GM11168 (cell line): Measurements from ENCODE around the gene CYP51A1.
"Not testable (repeated sequence)": the region's sequence is repeated elsewhere in the genome, so short reads cannot be mapped to it uniquely, and the experiment has no call there.

Source experiments
- in situ Hi-C: fragments of 300-500 bp; cut with MboI; formaldehyde crosslinking; loops from one replicate; pipeline ENCODE4 v1.12.0; 2022; ENCODE audit warnings: low sequenced_read_pairs; ENCODE audit not compliant: unreplicated experiment

The CYP51A1 gene

DNA sequence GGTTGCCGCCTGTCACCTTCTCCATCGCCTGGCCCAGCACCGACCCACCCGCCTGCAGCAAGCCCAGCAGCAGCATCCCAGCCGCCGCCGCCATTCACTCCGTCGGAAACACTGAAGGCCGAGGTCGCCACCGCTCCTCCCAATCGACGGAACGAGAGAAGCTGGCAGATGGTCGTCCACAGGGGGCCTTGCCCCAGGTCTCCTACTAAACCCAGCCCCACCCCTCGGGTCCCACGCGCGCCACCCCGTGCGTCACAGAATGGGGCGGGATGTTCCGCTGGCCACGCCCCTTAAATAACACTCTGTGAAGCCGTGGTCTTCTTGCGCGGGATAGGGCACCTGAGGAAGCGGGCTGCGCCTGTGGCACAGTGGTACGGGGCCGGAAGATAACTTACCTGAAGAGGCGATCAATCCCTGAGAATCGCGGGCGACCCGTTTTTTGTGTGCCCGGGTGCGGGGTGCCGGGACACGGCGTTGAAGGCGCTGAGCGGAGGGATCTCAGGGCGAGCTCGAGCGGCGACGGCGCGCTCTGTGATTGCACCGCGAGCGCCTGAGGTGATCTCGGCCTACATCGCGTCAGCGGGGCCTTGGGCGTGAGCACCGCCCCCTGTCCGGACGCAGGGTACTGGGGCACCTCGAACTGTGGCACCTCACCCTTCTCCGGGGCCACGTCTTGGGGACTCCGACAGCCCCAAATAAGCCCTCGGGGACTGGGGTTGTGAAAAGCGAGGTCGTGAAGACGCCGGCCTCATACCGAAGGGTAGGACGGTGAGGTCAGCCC lies at the start of gene CYP51A1:
CYP51A1 (minus strand) TSS at position 207 of the 781 bp plus-strand sequence; CDS start at position 94, 113 bp downstream.
- in situ Hi-C loops: no loop called here

DNA sequence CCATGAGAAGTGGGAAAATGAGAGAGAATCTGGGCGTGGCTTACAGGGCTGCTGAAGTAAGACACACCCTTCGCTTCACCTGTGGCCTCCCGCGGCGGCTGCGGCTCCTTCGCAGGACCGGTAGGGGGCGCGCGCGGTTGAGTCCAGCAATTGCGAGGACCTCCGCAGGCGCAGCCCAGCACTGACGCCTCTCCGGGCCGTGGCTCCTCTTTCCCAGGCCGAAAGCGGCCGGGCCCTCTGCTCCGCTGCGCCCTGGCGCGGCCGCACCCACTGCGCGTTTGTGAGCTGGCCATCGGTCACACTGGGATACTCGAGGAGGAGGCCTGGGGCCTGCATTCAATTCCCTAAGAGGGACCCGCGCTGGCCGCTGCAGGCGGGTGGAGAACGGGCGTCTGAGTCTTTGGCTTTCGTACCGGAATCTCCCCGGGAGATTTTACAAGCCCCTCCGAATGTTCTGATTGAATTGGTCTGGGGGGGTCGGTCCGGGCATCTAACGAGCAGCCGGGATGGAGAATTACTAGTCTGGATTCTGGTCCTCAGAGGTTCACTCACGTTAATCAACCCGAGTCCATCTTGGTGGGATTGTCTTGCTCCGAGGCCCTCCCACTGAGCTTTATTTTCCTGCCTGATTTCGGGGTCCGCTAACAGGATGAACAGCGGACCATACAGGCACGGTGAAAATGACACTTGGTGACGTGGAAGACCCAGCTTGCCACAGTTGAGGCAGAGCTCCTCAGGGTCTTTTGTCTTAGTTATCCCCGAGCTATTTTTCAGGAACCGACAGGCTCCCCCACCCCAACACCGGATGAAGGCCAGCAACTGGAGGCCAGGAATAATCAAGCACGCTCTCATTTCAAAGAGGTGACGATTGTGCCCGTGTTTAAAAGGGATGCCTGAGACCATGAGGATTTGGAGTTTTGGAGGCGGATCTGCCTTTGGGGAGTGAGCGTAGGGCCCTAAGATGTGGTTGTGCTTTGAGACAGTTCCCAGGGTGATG lies 44.9 kb upstream of the CYP51A1 start, which contains the start of gene LRRD1:
LRRD1 (minus strand) TSS at position 215 of the 997 bp plus-strand sequence. CDS start 13,940 bp downstream, outside the sequence.
- in situ Hi-C loops: no loop called here

DNA sequence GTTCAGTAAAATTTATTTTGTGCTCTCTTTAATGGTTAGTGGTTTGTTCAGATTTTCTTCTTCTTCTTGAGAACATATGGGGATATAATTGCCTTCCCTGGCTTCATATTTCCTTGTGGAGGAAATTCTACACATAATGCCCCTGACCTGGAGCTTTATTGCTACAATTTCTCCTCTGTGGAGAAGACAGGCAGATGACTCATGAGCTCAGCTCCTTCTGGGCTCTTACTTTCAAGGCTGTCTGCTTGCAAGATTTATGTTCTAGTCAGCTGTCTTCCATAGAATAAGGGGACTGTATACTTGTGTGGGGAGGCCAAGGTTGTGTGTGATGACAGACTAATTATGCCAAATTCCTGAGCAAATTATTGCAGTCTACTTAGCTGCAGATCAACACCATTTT lies 43.1 kb upstream of the CYP51A1 start:
- in situ Hi-C loops: no loop called here

DNA sequence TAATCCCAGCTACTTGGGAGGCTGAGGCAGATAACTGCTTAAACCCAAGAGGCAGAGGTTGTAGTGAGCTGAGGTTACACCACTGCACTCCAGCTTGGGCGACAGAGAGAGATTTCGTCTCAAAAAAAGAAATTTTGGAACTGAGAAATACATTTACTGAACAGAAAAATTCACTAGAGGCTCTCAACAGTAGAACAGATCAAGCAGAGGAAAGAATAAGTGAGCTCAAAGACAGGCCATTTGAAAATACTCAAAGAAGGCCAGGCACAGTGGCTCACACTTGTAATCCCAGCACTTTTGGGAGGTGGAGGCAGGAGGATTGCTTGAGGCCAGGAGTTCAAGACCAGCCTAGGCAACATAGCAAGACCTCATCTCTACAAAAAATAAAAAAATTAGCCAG lies 35.3 kb upstream of the CYP51A1 start:
- in situ Hi-C loops: not testable (repeated sequence)

DNA sequence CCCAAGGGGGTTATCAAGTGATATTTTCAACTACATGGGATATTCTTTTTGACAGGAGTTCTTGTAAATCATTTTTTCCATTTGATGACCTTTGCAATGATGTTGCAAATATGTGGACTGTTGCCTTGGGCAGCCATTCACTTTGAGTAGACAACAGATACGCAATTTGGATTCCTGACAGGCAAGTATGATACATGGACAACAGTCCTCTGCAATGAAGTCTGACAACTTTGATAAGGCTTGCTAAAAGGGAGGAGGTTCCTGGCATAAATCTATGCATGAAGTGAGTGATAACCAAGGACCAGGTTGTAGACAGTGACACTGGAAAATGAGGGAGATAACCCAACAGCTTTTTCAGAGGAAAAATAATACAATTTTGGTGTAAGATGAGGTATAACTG lies 27.0 kb upstream of the CYP51A1 start:
- in situ Hi-C loops: no loop called here

DNA sequence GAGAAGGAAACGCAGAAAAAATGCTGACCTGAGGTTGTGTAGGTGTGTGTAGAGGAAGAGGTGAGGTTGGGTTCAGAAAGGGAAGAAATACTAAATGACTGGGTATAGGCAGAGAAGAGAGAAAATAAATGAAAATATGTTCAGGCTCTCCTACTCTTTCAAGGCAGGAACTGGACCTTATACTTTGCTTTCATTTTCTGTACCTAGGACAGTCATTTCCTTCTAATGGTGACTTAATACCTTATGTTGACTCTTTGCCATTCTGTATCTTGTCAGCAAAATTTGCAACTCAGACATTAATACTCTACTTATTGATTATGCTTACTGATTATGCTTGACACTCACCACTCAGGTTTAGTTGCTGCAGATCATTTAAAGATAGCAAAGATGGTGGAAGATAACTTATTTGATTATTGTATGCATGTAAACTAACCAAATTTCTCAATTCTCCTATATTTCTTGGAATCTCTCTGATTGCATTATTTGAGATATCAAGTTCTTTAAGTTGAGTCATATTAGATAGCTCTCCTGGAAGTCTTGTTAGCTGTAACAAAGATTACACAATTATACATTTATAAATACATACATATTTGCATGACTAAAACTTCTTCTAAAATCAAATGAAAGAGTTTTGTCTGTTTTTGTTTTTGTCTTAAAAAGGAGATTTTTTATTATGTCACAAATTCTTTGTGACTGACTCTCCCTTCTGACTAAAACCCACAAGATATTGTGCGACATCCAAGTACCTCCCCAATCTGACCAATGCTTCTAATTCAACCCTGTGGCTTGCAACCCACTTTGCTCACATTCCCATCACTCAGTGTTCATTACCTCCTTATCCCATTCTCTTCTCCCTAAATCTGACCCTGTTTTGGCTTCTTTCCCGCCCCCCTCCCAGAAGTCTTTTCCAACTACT lies 24.6 kb upstream of the CYP51A1 start:
- in situ Hi-C loops: no loop called here

DNA sequence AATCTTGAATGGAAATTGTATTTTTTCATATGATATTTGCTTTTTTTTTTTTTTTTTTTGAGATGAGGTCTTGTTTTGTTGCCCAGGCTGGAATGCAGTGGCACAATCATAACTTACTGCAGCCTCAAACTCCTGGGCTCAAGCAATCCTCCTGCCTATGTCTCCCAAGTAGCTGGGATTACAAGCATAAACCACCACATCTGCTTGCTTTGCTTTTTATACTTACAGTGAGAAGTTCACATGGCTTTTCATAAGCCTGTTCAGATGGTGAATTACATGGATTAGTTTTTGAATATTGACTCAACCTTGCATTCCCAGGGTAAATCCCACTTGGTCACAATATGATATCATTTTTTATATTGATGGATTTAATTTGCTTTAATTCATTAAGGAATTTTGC lies 22.7 kb upstream of the CYP51A1 start:
- in situ Hi-C loops: no loop called here

DNA sequence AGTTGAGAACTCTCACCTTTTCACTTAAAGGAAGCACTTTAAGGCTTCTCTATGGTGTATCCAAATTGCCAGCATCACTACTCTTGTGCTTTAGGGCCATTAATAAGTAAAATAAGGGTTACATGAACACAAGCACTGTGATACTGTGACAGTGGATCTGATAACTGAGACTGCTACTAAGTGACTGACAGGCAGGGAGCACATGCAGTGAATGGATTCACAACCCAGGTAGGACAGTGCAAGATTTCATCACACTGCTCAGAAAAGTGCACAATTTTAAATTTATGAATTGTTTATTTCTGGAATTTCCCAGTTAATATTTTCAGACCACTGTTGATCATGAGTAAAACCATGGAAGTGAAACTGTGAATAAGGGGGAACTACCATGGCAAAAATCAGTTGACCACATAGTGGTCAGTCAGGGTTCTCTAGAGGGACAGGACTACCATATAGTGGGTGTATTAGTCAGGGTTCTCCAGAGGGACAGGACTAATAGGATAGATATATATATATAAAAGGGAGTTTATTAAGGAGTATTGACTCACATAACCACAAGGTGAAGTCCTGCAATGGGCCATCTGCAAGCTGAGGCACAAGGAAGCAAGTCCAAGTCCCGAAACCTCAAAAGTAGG lies 20.9 kb upstream of the CYP51A1 start:
- in situ Hi-C loops: no loop called here

DNA sequence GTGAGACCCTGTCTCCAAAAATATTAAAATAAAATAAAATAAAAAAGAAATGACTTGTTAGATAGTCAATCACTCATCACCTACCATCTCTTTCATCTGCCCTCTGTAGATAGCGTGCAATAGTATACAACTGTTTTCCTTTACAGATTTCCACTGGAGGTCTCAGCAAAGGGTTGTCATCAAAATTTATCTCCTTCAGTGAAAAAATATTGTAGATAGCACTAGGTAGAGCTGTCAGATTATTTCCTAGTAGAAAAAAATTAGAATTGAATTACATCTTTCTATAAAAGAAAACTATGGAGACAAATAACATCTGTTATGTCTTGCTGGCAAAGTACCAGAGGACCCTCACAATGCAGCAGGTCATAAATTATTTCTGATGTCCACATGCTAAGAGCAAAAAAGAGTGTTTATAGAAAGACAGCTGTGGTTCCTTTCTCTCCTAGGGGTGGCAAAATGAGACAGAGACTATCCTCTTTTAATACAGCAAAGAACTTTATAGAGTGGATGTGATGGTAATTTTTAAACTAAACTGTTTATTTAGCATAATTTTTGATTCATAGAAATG lies 16.3 kb upstream of the CYP51A1 start:
- in situ Hi-C loops: no loop called here

DNA sequence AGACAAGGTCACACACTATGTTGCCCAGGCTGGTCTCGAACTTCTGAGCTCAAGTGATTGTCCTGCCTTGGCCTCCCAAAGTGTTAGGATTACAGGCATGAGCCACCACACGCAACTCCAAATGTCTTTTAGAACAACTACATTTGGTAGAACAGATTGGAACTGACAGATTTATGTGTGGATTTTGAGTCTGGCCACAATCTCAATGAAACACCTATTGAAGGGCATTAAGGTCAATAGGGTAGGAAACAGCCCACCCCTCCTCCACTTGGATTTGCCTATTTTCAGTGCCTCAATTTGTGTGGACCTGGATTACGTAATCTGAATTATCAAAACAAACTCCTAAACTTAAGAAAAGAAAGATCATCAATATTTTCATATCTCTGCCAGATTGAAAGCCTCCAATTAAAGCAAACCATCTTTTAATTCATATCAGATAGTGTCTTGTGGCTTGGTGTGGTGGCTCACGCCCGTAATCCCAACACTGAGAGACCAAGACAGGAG lies 15.5 kb upstream of the CYP51A1 start:
- in situ Hi-C loops: no loop called here

DNA sequence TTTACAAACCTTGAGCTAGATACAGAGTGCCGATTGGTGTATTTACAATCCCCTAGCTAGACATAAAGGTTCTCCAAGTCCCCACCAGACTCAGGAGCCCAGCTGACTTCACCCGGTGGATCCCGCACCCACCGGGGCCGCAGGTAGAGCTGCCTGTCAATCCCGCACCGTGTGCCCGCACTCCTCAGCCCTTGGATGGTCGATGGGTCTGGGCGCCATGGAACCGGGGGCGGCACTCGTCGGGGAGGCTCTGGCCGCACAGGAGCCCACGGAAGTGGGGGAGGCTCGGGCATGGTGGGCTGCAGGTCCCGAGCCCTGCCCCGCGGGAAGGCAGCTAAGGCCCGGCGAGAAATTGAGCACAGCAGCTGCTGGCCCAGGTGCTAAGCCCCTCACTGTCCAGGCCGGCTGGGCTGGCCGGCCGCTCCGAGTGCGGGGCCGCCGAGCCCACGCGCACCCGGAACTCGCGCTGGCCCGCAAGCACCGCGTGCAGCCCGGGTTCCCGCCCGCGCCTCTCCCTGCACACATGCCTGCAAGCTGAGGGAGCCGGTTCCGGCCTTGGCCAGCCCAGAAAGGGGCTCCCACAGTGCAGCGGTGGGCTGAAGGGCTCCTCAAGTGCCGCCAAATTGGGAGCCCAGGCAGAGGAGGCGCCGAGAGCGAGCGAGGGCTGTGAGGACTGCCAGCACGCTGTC lies 9.1 kb upstream of the CYP51A1 start:
- in situ Hi-C loops: not testable (repeated sequence)

DNA sequence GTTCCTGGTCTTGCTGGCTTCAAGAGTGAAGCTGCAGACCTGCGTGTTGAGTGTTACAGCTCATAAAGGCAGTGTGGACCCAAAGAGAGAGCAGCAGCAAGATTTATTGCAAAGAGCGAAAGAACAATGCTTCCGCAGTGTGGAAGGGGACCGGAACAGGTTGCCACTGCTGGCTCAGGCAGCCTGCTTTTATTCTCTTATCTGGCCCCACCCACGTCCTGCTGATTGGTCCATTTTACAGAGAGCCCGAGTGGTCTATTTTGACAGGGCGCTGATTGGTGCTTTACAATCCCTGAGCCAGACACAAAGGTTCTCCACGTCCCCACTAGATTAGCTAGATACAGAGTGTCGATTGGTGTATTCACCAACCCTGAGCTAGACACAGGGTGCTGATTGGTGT lies 8.5 kb upstream of the CYP51A1 start:
- in situ Hi-C loops: not testable (repeated sequence)

DNA sequence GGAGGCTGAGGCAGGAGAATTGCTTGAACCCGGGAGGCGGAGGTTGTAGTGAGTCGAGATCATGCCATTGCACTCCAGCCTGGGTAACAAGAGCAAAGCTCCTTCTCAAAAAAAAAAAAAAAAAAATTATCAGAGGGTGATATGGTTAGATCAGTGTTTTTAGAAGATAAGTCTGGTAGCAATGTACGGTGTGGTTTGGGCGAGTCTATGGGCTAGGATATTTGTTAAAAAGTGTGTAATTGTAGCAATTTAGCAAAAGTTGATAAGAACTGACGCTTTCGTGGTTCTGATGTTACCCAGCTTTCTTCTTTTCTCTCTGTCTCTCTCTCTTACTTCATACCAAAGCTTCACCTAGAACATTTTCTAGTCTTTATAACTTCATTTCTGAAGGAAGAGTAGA lies 6.9 kb upstream of the CYP51A1 start:
- in situ Hi-C loops: no loop called here

DNA sequence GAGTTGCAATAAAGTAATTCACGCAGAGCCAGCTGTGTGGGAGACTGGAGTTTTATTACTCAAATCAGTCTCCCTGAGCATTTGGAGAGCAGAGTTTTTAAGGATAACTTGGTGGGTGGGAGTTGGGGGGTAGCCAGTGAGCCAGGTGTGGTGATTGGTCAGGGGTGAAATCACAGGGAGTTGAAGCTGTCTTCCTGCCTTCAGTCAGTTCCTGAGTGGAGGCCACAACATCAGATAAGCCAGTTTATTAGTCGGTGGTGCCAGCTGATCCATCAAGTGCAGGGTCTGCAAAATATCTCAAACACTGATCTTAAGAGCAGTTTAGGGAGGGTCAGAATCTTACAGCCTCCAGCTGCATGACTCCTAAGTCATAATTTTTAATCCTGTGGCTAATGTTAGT lies 3.3 kb upstream of the CYP51A1 start:
- in situ Hi-C loops: no loop called here

DNA sequence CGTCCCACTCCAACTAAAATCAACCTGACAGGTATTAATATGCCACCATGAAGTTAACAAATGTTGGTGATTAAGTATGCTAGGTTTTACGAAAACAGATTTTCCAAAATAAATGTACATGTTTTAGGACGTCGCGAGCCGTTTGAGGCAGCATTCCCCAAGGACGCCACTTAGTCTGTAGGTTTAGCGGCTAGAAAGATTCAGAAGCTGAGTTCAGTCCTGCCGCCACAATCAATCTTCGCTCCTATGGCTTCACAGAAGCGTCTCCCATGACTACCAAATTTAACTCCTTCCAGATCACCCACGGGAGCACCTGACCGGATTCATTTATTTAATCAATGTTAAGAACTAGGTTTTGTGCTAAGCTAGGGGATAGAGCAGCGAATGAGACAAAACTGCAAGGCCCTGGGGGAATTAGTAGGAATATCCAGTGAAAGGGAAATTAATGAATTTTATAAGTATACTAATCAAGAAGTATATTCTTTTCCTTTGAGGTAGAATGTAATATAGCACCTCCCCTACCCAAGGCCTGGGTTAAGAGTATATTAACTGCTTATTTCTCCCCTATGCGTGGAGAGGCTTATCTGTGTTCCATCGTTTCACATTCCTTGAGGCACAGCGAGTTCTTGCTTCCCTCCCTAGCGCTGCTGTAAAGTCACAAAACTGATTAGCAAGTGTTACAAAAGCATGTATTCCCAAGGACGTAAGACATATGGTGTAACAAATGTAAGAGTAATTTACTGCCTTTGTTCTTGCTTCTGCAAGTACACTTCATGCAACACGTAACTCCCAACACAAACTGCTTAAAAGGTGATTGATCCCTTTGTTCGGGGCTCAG lies 994 bp upstream of the CYP51A1 start:
- in situ Hi-C loops: no loop called here

DNA sequence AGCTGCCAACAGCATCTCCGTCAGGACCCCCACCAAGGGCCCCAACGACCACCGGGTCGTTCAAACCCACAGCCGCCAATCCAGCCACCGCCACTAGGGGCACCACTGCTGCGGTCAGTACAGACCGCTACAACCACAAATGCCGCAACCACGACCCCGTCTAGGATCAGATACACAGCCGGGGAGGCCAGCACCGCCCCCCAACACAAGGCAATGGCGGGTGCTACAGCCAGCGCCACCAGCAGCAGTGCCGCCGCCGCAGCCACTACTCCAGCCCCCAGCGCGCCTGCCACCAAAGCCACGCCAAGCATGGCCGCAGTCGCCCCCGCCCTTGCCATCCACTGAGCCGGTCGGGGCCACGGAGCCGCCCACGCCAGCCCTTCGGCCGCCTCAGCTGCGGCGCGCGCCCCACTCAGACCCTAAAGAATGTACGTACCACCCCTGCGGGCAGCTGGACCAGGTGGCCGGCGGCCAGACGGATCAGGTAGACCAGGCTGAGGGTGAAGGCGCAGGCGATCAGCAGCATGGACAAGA lies 473 bp downstream of the CYP51A1 start:
- in situ Hi-C loops: no loop called here

DNA sequence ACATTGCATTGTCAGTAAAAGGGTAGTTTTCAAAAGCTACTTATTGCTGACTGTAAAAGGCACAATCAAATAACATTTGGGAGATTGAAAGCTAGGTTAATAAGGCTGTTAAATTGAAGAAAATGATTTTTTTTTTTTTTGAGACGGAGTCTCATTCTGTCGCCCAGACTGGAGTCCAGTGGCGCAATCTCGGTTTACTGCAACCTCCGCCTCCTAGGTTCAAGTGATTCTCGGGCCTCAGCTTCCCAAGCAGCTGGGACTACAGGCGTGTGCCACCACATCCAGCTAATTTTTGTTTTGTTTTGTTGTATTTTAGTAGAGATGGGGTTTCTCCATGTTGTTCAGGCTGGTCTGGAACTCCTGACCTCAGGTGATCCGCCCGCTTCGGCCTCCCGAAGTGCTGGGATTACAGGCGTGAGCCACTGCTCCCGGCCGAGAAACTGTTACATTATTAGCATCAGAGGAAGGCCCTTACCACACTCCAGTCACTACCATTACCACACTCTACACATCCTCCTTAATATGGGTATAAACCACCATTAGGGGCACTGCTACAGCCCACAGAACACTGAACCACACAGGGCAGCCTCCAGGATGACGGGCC lies 1.0 kb downstream of the CYP51A1 start:
- in situ Hi-C loops: no loop called here
